ENCODE measurements around the gene YY1AP1.

- TF ChIP-seq CTCF (IDR thresholded peaks at IDR 0.05) (no peak), POLR2AphosphoS5 (IDR thresholded peaks at IDR 0.05; ENCODE audit: insufficient read depth in 1 of 2, low read depth in 1 of 2) (no peak)
Measured at GRCh38 chr1:155697046-155697445, 8.5 kb upstream of the YY1AP1 start.

Measured in vagina (tissue), 2 donors.